Measurements from ENCODE around the gene TNFRSF14. TPM values are rescaled to one million over a fixed set of nuclear protein-coding genes. Genes with fewer than 3 reads are reported as not detected.

Gene TNFRSF14
- total RNA-seq: 239 and 243 TPM in 2 replicates
- 118 TPM for total RNA-seq (2013)
- 427 and 457 TPM in 2 replicates for polyA plus RNA-seq
- 243 and 280 TPM in 2 replicates for polyA minus RNA-seq

DNA sequence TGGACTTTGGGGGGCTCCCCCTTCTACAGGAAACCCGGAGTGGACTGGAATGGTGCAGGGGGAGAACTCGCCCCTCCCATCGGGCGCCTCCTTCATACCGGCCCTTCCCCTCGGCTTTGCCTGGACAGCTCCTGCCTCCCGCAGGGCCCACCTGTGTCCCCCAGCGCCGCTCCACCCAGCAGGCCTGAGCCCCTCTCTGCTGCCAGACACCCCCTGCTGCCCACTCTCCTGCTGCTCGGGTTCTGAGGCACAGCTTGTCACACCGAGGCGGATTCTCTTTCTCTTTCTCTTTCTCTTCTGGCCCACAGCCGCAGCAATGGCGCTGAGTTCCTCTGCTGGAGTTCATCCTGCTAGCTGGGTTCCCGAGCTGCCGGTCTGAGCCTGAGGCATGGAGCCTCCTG is at the start of gene TNFRSF14:
TSS of gene TNFRSF14 (plus strand) at position 95 of the 401 bp plus-strand sequence. CDS start at position 389, 294 bp downstream.
- Histone ChIP-seq H4K20me1 (ENCODE audit: control insufficient read depth, insufficient read depth, low read length, poor library complexity, severe bottlenecking) (peaks cover 19% of the 10 kb centered on the region), H3K9me3 (ENCODE audit: control extremely low read depth in 1 of 3, control insufficient read depth in 2 of 3, insufficient read depth in 1 of 3, low read length in 2 of 3) (peaks cover 0 to 3% (median 0%) of the 10 kb centered on the region in 3 donors), H2AFZ (ENCODE audit: insufficient read depth, low read depth, low read length, poor library complexity, severe bottlenecking) (peak within 1 kb of the TSS; percentile 74), H3K4me1 (ENCODE audit: control insufficient read depth in 2 of 2, insufficient read depth in 2 of 2, low read length in 2 of 2) (peaks cover 31 to 43% of the 10 kb centered on the region in 2 donors), H3K27ac (ENCODE audit: low read length in 2 of 2) (peak within 1 kb of the TSS; percentile 87 to 99), H3K4me2 (replicated peaks; ENCODE audit: low read depth, low read length, poor library complexity, severe bottlenecking) (peak within 1 kb of the TSS; percentile 100), H3K27me3 (replicated peaks in 1 of 4; ENCODE audit: control extremely low read depth in 1 of 4, control insufficient read depth in 3 of 4, insufficient read depth in 4 of 4, low read length in 3 of 4) (no peaks in the 10 kb centered on the region), H3K4me3 (ENCODE audit: control extremely low read depth in 1 of 5, extremely low read depth in 1 of 5, insufficient read depth in 1 of 5, low read depth in 2 of 5, low read length in 4 of 5) (peak within 1 kb of the TSS; percentile 82 to 91 (median 85)), H3K9ac (ENCODE audit: low read length) (peak within 1 kb of the TSS; percentile 90), H3K36me3 (replicated peaks in 1 of 2; ENCODE audit: control extremely low read depth in 1 of 2, control insufficient read depth in 1 of 2, extremely low read depth in 1 of 2, insufficient read depth in 2 of 2, low read length in 1 of 2) (peaks cover 0 to 34% of the 10 kb centered on the region in 2 experiments), H3K79me2 (ENCODE audit: control insufficient read depth, insufficient read depth, low read length) (peaks cover 31% of the 10 kb centered on the region)
- DNase-seq: peak; percentile 88
- Mint-ChIP-seq H3K9me3 (ENCODE audit: insufficient read depth) (no peaks in the 10 kb centered on the region), H3K4me1 (peaks cover 48% of the 10 kb centered on the region), H3K4me3 (peak within 1 kb of the TSS; percentile 95), H3K27ac (peak within 1 kb of the TSS; percentile 97), H3K27me3 (no peaks in the 10 kb centered on the region)
- ChIA-PET POLR2A (interaction anchor here (0.6 to 3.0 kb wide), 9 partner anchors 9 to 140 kb away, joined by 3 to 77 read pairs (median 7); partner anchors contain the start of genes PANK4 and PRXL2B), CTCF (interaction anchor here (0.7 to 3.9 kb wide), 13 partner anchors 9 to 361 kb away, joined by 3 to 47 read pairs (median 6); partner anchors contain the start of genes FAAP20, PANK4 and PRXL2B)
- peak; percentile 61 for ATAC-seq (ENCODE audit: low read depth)
- WGBS (ENCODE audit: insufficient coverage): 0% methylated on average over 16 of the region's 16 CpGs
- no peak for TF ChIP-seq EZH2 (IDR thresholded peaks at IDR 0.05; ENCODE audit: borderline replicate concordance, insufficient read depth, low read depth, low read length, poor library complexity, severe bottlenecking)
- TF ChIP-seq, protein P1, sequence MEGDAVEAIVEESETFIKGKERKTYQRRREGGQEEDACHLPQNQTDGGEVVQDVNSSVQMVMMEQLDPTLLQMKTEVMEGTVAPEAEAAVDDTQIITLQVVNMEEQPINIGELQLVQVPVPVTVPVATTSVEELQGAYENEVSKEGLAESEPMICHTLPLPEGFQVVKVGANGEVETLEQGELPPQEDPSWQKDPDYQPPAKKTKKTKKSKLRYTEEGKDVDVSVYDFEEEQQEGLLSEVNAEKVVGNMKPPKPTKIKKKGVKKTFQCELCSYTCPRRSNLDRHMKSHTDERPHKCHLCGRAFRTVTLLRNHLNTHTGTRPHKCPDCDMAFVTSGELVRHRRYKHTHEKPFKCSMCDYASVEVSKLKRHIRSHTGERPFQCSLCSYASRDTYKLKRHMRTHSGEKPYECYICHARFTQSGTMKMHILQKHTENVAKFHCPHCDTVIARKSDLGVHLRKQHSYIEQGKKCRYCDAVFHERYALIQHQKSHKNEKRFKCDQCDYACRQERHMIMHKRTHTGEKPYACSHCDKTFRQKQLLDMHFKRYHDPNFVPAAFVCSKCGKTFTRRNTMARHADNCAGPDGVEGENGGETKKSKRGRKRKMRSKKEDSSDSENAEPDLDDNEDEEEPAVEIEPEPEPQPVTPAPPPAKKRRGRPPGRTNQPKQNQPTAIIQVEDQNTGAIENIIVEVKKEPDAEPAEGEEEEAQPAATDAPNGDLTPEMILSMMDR (IDR thresholded peaks at IDR 0.05): peak; percentile 36
- intact Hi-C loops (cut with micrococcal nuclease): loop anchor here (1.0 kb wide), 3 partner anchors 8 to 87 kb away; no protein-coding TSS in a partner anchor

DNA sequence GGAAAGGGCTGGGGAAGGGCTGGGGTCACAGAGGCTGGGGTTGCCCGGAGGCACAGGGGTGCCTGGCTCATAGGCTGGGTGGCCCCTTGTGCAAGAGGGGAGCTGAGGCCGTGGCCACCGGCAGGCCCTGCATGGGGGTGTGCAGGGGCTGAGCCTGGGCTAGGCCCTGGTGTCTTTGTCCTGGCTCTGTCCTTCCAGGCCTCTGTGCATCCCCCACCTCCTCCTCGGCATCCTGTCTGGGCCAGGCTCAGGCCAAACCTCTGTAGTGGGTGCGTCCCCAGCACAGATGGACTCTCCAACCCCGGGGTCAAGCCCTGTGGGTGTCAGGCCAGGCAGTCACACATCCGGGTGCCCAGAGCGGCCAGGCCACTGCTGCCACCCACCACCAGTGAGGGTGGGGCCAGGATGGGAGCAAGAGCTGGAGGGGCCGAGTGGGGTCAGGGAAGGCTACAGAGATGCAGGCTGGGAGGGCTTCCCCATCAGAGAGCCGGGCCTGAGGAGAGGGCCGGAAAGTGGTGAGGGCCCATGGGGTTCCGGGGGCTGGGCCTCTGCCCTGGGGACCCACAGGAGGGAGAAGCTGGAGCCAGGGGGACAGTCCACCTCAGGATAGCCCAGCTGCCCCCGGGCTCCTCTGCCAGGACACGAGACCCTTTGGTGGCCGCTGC is 49.1 kb upstream of the TNFRSF14 start:
- H3K4me2 ChIP-seq (replicated peaks; ENCODE audit: low read depth, low read length, poor library complexity, severe bottlenecking): no peak overlapping the region
- 76% methylated on average over 15 of the region's 15 CpGs for WGBS (ENCODE audit: insufficient coverage)
- ChIA-PET CTCF (interaction anchor here (1.2 kb wide), 1 partner anchor 26 kb away, joined by 4 read pairs; no protein-coding TSS in a partner anchor), POLR2A (no interaction called here)
- H3K27me3 ChIP-seq (replicated peaks in 1 of 4; ENCODE audit: control extremely low read depth in 1 of 4, control insufficient read depth in 3 of 4, insufficient read depth in 4 of 4, low read length in 3 of 4): no peaks in the 10 kb centered on the region
- ATAC-seq (ENCODE audit: low read depth) (no peak), DNase-seq (no peak)
- no peak overlapping the region for H2AFZ ChIP-seq (ENCODE audit: insufficient read depth, low read depth, low read length, poor library complexity, severe bottlenecking)
- Mint-ChIP-seq H3K9me3 (ENCODE audit: insufficient read depth) (no peaks in the 10 kb centered on the region), H3K27me3 (no peaks in the 10 kb centered on the region), H3K4me3 (no peak overlapping the region), H3K27ac (no peak overlapping the region), H3K4me1 (peaks cover 2% of the 10 kb centered on the region)
- H3K36me3 ChIP-seq (replicated peaks in 1 of 2; ENCODE audit: control extremely low read depth in 1 of 2, control insufficient read depth in 1 of 2, extremely low read depth in 1 of 2, insufficient read depth in 2 of 2, low read length in 1 of 2): peaks cover 0 to 34% of the 10 kb centered on the region in 2 experiments
- no peak overlapping the region for H3K9ac ChIP-seq (ENCODE audit: low read length)
- H4K20me1 ChIP-seq (ENCODE audit: control insufficient read depth, insufficient read depth, low read length, poor library complexity, severe bottlenecking): peaks cover 42% of the 10 kb centered on the region
- H3K27ac ChIP-seq (ENCODE audit: low read length in 2 of 2): no peak overlapping the region
- TF ChIP-seq, protein P1 (IDR thresholded peaks at IDR 0.05): no peak
- no peak for TF ChIP-seq EZH2 (IDR thresholded peaks at IDR 0.05; ENCODE audit: borderline replicate concordance, insufficient read depth, low read depth, low read length, poor library complexity, severe bottlenecking)
- H3K4me1 ChIP-seq (ENCODE audit: control insufficient read depth in 2 of 2, insufficient read depth in 2 of 2, low read length in 2 of 2): no peaks in the 10 kb centered on the region
- H3K4me3 ChIP-seq (ENCODE audit: control extremely low read depth in 1 of 5, extremely low read depth in 1 of 5, insufficient read depth in 1 of 5, low read depth in 2 of 5, low read length in 4 of 5): no peak overlapping the region
- H3K9me3 ChIP-seq (ENCODE audit: control extremely low read depth in 1 of 3, control insufficient read depth in 2 of 3, insufficient read depth in 1 of 3, low read length in 2 of 3): no peaks in the 10 kb centered on the region
- intact Hi-C loops (cut with micrococcal nuclease): no loop called here
- no peaks in the 10 kb centered on the region for H3K79me2 ChIP-seq (ENCODE audit: control insufficient read depth, insufficient read depth, low read length)

Measured in B cell (primary cell).